Activated B cell treated with CpG ODN at 0.5 μM for 24 hours (primary cell): Measurements from ENCODE around the gene SPATA46. TPM values are rescaled to one million over a fixed set of nuclear protein-coding genes. Genes with fewer than 3 reads are reported as not detected.

ENCODE experiments used
- ATAC-seq: fragments of 200-7000 bp; cut with Tn5 transposase; one replicate; pipeline ENCODE4 v1.10.0; 2021; ENCODE audit warnings: low read depth, mild to moderate bottlenecking, moderate library complexity
- CTCF ChIA-PET: fragments of 350-600 bp; sonication (Branson Sonifier 250); formaldehyde crosslinking; loops from one replicate; lab custom pipeline; 2021; ENCODE audit warnings: antibody characterized with exemption; lab: Charles Lee
- POLR2A ChIA-PET: fragments of 350-600 bp; sonication (Branson Sonifier 250); formaldehyde crosslinking; loops from one replicate; lab custom pipeline; 2021; ENCODE audit warnings: antibody characterized with exemption; lab: Charles Lee
- DNase-seq: peaks from one replicate; pipeline ENCODE4 v3.0.0; 2022
- H3K27ac Mint-ChIP-seq: one replicate; pipeline ENCODE4 v1.8.0; 2020; ENCODE audit warnings: mixed read lengths
- H3K27me3 Mint-ChIP-seq: one replicate; pipeline ENCODE4 v1.8.0; 2021; ENCODE audit warnings: mixed read lengths
- H3K36me3 Mint-ChIP-seq: one replicate; pipeline ENCODE4 v1.8.0; 2021; ENCODE audit warnings: low read depth, mixed read lengths
- H3K4me1 Mint-ChIP-seq: one replicate; pipeline ENCODE4 v1.8.0; 2021; ENCODE audit warnings: mixed read lengths
- H3K4me3 Mint-ChIP-seq: one replicate; pipeline ENCODE4 v1.8.0; 2020; ENCODE audit warnings: mild to moderate bottlenecking, mixed read lengths
- H3K9me3 Mint-ChIP-seq: one replicate; pipeline ENCODE4 v1.8.0; 2020; ENCODE audit warnings: mixed read lengths
- intact Hi-C: fragments of 100-400 bp; cut with micrococcal nuclease; formaldehyde crosslinking; loops from one replicate; pipeline ENCODE4 v1.15.1; 2024
- total RNA-seq: library from RNA; stranded (reverse); gene quantifications from 2 replicates; pipeline ENCODE4 v1.2.3, GENCODE V29; 2022
- TF ChIP-seq, protein P1 (sequence below): fragments of 200-600 bp; IDR thresholded peaks from one replicate; pipeline ENCODE4 v1.8.0; 2022; ENCODE audit warnings: antibody characterized with exemption, mild to moderate bottlenecking

Gene SPATA46
- total RNA-seq, 1 donor from 2014 or later: not detected

DNA sequence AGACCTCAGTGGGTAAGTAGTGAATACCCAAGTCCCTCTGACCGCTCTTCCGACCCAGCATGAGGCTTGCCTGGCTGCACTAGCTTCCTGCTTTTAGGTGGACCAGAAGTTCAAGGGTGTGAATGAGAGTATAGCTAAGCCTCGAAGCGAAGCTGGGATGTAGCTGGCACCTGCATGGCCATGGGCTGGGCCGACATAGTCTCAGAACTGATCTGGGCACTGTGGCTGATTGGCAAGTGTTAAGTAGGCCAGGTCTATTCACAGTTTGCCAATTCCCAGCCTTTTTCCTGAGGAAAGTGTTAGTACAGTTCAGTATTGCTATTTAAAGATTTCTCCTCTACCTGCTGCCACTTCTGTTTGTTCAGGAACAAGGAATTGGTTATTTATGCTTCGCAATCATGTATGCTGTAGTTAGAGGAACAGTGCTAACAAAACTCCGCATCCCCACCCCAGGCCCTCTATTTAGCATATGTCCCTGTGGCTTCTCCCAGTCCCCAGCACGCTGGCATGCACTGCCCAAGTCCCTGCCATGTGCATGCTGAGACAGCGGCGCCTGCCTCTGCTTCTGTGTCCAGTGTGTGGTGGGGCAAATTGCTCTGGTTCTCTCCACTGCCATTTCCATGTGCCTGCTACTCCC is 16.3 kb downstream of the SPATA46 start:
- Mint-ChIP-seq H3K36me3 (no peaks in the 10 kb centered on the region), H3K4me1 (peaks cover 6% of the 10 kb centered on the region), H3K27me3 (peaks cover 21% of the 10 kb centered on the region), H3K9me3 (no peaks in the 10 kb centered on the region), H3K27ac (no peak overlapping the region), H3K4me3 (no peak overlapping the region)
- intact Hi-C loops: no loop called here
- ATAC-seq (no peak), DNase-seq (no peak)
- ChIA-PET POLR2A (no interaction called here), CTCF (no interaction called here)
- TF ChIP-seq, protein P1, sequence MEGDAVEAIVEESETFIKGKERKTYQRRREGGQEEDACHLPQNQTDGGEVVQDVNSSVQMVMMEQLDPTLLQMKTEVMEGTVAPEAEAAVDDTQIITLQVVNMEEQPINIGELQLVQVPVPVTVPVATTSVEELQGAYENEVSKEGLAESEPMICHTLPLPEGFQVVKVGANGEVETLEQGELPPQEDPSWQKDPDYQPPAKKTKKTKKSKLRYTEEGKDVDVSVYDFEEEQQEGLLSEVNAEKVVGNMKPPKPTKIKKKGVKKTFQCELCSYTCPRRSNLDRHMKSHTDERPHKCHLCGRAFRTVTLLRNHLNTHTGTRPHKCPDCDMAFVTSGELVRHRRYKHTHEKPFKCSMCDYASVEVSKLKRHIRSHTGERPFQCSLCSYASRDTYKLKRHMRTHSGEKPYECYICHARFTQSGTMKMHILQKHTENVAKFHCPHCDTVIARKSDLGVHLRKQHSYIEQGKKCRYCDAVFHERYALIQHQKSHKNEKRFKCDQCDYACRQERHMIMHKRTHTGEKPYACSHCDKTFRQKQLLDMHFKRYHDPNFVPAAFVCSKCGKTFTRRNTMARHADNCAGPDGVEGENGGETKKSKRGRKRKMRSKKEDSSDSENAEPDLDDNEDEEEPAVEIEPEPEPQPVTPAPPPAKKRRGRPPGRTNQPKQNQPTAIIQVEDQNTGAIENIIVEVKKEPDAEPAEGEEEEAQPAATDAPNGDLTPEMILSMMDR: no peak

DNA sequence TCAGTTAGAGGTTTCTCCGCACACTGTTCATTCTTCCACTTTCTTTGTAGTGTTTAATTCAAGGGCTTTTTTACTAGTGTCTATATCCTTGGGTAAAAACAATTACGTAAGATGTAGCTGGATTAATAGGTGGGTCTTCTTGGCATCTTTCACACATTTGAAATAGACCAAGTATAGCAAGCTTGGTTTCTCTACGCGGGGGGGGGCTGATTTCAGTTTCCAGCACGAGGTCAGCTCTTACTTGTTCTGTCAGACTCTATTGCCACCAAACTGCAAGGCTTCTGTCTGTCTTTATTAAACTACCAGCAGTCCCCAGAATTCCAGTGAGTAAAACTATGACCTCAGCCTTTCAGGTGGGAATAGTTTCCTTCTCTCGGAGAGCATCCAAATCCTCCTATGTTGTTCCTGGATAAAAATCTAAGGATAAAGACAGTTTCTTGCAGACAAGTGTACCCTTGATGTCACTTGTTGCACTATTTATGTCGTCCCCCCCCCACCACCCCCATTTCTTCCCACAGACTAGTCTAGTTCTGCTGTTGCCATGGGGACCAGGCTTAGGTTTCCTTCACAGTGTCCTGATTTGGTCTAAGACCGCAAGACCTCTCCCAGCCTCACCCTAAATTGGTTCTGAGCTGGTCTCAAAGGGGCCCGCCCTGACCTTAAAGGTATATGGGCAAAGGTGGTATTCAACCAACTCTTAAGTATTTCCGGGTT is 17.0 kb downstream of the SPATA46 start:
- Mint-ChIP-seq H3K4me1 (peaks cover 6% of the 10 kb centered on the region), H3K4me3 (no peak overlapping the region)

DNA sequence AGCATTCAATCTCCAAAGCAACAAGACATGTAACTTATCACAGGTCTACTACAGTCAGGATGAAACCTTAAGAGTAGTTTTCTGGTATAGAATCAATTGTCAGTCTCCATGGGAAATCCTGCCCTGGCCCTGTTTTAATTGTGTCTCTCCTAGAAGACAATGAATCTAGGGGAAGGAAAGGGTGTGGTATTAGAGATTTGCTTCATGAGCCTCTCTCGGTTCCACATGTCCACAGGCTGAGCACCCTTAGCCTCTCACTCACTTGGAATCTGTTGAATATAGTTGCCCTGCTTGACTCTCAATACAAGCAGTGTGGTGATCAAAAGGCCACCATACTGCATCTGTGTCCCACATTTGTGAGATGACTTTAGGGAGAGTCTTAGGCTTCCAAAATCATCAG is 17.7 kb downstream of the SPATA46 start:
- Mint-ChIP-seq H3K4me3 (no peak overlapping the region), H3K9me3 (no peaks in the 10 kb centered on the region), H3K27ac (no peak overlapping the region), H3K27me3 (peaks cover 21% of the 10 kb centered on the region), H3K4me1 (peaks cover 6% of the 10 kb centered on the region), H3K36me3 (no peaks in the 10 kb centered on the region)
- intact Hi-C loops: loop anchor here (5.0 kb wide), 1 partner anchor 268 kb away; no protein-coding TSS in a partner anchor
- CTCF ChIA-PET: no interaction called here
- ATAC-seq (no peak), DNase-seq (no peak)
- POLR2A ChIA-PET: no interaction called here
- TF ChIP-seq, protein P1: no peak

More for the DNA sequence above, 17.0 kb downstream of the SPATA46 start:
- no peaks in the 10 kb centered on the region for H3K36me3 Mint-ChIP-seq
- peaks cover 21% of the 10 kb centered on the region for H3K27me3 Mint-ChIP-seq
- ATAC-seq (no peak), DNase-seq (no peak)
- intact Hi-C loops: loop anchor here (5.0 kb wide), 1 partner anchor 268 kb away; no protein-coding TSS in a partner anchor
- H3K9me3 Mint-ChIP-seq: no peaks in the 10 kb centered on the region
- ChIA-PET CTCF (no interaction called here), POLR2A (no interaction called here)
- H3K27ac Mint-ChIP-seq: no peak overlapping the region
- TF ChIP-seq, protein P1: no peak

DNA sequence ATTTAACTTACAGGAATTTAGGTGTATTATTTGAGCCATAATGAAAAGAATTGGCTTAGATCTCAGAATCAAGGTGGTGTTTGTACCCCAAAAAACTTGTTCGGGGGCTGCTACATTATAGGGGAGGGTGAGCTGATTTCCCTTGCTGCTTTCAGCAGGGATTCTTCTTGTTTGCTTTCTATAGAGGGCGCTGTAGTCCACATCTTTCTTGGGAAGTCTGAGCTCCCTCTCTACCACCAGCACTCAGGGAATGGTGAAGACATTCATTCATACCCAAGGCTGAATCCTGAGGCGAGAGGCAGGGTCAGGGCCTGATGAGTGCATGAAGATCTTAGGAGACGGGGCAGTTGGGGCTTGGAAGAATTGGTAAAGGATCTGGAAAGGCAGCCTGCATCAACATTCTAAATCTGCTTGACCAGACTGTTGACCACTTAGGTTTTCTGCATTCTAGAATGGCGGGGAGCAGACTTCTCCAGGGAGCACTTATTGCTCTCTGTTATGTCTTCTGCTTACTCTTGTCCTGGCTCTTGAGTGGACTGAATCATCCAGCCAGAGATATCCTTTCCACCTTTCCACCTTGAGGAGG is 18.9 kb downstream of the SPATA46 start:
- intact Hi-C loops: loop anchor here (5.0 kb wide), 1 partner anchor 270 kb away; no protein-coding TSS in a partner anchor
- TF ChIP-seq, protein P1: no peak
- CTCF ChIA-PET: no interaction called here
- H3K27ac Mint-ChIP-seq: no peak overlapping the region
- no peak overlapping the region for H3K4me3 Mint-ChIP-seq
- no peak for DNase-seq
- H3K4me1 Mint-ChIP-seq: peaks cover 6% of the 10 kb centered on the region
- no peaks in the 10 kb centered on the region for H3K36me3 Mint-ChIP-seq
- H3K9me3 Mint-ChIP-seq: no peaks in the 10 kb centered on the region
- POLR2A ChIA-PET: no interaction called here
- peaks cover 11% of the 10 kb centered on the region for H3K27me3 Mint-ChIP-seq
- no peak for ATAC-seq

DNA sequence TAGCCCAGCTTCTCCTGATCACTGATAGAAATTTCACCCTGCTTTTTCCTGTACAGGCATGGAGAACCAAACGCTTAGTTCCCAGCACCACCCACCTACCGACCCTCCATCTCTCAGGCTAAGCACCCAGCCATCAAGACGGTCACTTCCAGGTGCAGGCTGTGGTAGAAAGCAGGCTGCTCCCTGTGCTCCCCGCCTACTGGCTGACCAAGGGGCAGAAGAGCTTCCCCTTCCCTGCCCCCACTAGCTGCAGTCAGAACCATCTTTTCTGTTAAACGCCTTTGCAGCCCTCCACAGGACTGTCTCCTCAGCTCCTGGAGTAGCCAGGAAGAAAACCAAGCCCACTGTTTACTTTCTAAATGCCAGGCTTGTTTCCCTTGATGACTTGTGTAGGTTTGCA is 23.0 kb downstream of the SPATA46 start:
- intact Hi-C loops: no loop called here
- no peak overlapping the region for H3K27ac Mint-ChIP-seq
- CTCF ChIA-PET: no interaction called here
- DNase-seq (no peak), ATAC-seq (no peak)
- TF ChIP-seq, protein P1: no peak
- H3K36me3 Mint-ChIP-seq: no peaks in the 10 kb centered on the region
- POLR2A ChIA-PET: no interaction called here
- H3K4me1 Mint-ChIP-seq: no peaks in the 10 kb centered on the region
- H3K9me3 Mint-ChIP-seq: no peaks in the 10 kb centered on the region
- H3K4me3 Mint-ChIP-seq: no peak overlapping the region
- H3K27me3 Mint-ChIP-seq: peaks cover 13% of the 10 kb centered on the region
